PC-3 (cell line): ENCODE results near the gene S100A7.

Source experiments
- EZH2 ChIP-seq: fragments of 300-600 bp; sonication (generic); IDR thresholded peaks from one replicate; pipeline ENCODE4 v1.6.1; 2017; ENCODE audit warnings: antibody characterized with exemption, mild to moderate bottlenecking, low read length; ENCODE audit not compliant: unreplicated experiment
- EZH2phosphoT487 ChIP-seq: fragments of 300-600 bp; sonication (generic); IDR thresholded peaks from 2 replicates; pipeline ENCODE4 v1.6.1; 2018; ENCODE audit warnings: mild to moderate bottlenecking, antibody characterized with exemption, low read length, borderline replicate concordance
- TF ChIP-seq, protein P1 (sequence below): fragments of 300-600 bp; sonication (generic); conservative IDR thresholded peaks from 2 replicates; pipeline ENCODE4 v1.5.1; 2017; ENCODE audit warnings: antibody characterized with exemption, low read depth, mild to moderate bottlenecking, low read length

DNA sequence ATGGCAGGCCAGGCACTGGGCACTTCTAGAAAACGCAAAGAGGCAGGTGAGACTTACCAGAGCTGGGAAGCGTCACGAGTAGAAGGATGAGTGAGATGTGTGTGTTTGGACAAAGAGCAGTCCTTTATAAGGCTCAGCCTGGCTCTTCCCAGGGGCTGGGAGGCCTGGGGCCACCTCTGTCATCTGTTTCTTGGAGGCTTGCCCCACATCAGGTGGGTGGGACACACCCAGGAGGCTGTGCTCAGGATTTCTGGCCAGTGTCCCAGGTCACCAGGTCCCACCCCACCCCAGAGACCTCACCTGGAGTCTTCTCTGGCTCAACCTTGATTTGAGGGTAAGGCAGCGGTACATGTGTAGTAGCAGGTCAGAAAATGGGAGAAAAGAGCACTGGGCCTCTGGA lies at the start of gene S100A7:
- TF ChIP-seq, protein P1, sequence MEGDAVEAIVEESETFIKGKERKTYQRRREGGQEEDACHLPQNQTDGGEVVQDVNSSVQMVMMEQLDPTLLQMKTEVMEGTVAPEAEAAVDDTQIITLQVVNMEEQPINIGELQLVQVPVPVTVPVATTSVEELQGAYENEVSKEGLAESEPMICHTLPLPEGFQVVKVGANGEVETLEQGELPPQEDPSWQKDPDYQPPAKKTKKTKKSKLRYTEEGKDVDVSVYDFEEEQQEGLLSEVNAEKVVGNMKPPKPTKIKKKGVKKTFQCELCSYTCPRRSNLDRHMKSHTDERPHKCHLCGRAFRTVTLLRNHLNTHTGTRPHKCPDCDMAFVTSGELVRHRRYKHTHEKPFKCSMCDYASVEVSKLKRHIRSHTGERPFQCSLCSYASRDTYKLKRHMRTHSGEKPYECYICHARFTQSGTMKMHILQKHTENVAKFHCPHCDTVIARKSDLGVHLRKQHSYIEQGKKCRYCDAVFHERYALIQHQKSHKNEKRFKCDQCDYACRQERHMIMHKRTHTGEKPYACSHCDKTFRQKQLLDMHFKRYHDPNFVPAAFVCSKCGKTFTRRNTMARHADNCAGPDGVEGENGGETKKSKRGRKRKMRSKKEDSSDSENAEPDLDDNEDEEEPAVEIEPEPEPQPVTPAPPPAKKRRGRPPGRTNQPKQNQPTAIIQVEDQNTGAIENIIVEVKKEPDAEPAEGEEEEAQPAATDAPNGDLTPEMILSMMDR, result no peak
- no peak for TF ChIP-seq EZH2phosphoT487
- no peak for TF ChIP-seq EZH2
